Activated CD8-positive, alpha-beta memory T cell treated with anti-CD3 and anti-CD28 coated beads, Interleukin-2, amount 50 U/mL, for 1 hour (primary cell): ENCODE data around the gene PAX5.

ENCODE experiments used
- DNase-seq: peaks from one replicate; pipeline ENCODE4 v3.0.0-alpha.2; 2020; ENCODE audit errors: extremely low read depth

PAX5 gene

DNA sequence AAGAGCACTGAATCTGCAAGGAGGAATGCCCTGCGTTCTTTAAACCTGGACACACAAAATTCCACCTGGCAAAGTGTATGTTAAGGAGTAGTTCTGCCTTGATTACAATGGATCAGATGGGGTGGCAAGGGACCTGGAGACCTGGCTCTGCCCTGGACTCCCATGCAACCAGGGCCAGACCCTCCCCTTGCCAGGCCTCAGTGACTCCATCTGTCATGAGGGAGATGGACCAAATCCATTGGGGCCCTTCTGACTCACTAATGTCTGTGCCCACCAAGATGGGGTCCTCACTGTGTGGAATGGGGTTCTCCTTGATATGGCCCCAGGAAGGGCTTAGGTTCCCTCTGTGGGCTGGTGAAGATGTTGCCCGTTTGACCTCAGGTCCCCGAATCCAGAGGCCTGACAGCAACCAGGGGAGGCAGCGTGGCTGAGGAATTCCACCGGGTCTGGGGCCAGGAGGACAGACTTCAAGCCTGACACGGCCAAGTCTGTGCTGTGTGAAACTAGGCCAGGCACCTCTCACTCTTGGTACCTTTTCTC lies 100.3 kb downstream of the PAX5 start:
- DNase-seq, result no peak

DNA sequence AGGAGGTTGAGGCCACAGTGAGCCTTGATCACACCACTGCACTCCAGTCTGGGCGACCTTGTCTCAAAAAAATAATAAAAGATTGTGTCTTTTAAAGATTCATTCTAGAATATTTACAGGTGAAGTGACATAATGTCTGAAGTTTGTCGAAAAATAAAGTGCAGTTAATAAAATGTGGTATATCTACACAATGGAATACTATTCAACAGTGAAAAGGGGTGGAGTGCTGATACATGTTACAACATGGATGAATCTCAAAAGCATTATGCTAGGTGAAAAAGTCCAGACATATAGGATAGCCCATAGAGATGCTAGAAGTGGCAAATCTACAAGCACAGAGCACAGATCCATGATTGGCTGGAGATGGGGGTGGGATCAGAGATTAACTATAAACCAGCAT lies 101.9 kb downstream of the PAX5 start:
- no peak for DNase-seq

- no peak for DNase-seq
Observed at GRCh38 chr9:36930941-36931340, 103.1 kb downstream of the PAX5 start.

GRCh38 chr9:36929350-36929675 lies 104.8 kb downstream of the PAX5 start:
- DNase-seq, result no peak

GRCh38 chr9:36928670-36929349 lies 105.3 kb downstream of the PAX5 start:
- DNase-seq, result no peak

DNA sequence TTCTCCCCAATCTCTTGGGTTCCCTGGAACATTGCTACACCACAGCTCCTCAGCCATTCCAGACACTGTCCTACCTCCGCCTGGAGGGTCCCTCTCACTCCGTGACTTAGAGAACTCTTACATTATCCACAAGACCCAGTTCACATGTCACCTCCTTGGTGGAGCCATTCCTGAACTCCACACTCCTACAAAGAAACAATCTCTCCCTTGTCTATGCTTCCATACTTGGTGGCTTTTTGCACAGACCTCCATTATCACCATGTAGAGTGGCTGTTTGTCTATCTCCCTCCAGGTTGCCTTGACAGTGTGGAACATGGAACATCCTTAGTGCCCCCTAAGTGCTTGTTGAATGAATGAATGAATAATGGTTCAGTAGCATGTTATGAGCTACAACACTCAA lies 105.9 kb downstream of the PAX5 start:
- DNase-seq, result no peak

DNA sequence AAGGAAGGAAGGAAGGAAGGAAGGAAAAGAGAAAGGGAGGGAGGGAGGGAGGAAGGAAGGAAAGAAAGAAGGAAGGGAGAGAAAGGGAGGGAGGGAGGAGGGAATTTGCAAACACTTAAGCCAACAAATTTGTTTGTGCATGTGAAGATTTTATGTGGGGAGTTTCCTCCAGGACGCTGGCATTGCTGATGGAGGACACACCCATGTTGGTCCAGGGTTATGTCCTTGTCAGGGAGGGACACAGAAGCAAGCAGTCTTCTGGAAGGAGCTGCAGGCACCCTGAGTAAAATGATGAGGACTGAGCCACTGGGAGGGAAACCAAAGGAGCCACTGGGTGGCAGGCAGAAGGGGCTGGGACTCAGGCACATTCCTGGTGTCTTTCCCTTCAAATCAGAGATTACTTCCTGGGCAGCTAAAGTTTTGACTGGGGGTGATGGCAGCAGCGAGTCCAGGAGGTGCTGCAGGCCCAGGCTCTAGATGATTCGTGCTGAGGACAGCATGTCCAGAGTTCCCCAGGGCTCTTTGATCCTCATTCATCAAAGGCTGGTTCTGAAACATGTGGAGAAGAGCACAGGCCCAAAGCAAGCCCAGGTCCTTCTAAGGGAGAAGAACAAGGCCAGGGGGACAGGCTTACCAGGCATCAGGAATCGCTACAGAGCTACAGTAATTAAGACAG lies 109.2 kb downstream of the PAX5 start:
- no peak for DNase-seq

- no peak for DNase-seq
Observed at GRCh38 chr9:36924071-36924470, 110.0 kb downstream of the PAX5 start.

DNA sequence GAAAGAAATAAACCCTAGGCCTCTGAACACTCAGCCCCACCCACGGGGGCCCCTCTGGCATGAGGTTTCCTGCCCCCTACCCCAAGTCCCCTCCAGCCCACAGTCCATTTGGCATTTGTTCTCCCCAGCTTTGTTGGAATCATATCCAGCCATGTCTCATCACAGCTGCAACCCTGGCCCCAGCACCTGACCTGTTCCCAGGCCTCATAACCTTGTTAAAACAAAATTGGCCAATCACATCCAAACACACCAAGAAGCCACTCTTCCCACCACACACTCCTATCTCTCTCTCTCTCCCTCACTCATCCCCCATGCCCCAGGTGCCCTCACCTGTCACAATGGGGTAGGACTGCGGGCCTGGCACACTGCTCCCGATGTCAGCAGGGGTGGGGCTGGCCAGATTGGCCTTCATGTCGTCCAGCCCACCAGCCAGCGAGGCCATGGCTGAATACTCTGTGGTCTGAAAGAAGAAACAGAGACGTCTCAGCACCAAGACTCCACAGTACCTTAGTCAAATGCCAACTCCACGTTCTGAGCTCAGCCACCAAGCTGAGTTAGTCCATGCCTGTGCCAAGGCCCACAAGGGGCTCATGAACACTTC lies 110.9 kb downstream of the PAX5 start:
- DNase-seq, result no peak

GRCh38 chr9:36922548-36922947 lies 111.5 kb downstream of the PAX5 start:
- no peak for DNase-seq

- DNase-seq, result no peak
Observed at GRCh38 chr9:36914212-36914577, 119.9 kb downstream of the PAX5 start.

- DNase-seq, result no peak
Observed at GRCh38 chr9:36913393-36914211, 120.5 kb downstream of the PAX5 start.

GRCh38 chr9:36912620-36913019 lies 121.4 kb downstream of the PAX5 start:
- no peak for DNase-seq

DNA sequence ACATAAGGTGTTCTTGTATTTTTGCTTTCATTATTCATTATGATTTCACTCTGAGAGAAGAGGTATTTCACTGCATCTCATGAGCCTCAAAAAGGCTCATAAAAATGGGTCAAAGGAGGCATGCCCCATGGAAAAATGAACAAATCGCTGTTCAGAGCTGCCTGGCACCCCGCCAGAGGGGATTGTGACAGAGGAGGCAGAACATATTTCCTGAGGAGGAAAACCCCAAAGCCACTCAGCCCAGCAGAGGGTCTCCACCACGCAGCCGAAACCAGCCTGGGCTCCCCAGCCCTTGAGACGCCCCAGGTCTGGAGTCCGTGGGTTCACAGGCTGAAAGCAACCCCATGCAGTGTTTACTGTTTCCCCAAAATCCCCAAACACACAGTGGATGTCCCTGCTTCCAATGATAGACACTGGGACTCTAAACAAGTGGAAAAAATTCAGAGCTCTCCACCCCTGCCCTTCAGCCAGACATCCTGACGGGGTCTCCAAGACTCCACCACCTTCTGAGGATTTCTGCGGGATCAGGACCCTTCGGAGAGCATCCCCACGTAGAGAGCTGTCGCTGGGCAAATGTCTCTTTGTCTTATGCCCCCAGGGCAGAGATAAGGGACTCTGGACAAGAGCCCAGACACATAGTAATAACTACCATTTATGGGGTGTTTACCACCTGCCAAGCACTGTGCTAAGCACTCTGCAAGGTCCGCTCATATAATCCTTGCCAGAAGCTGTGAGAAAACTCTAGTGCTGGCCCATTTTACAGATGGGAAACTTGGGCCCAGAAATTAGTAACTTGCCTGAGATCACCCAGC lies 122.3 kb downstream of the PAX5 start:
- DNase-seq, result no peak

- no peak for DNase-seq
Observed at GRCh38 chr9:36911037-36911436, 123.0 kb downstream of the PAX5 start.

GRCh38 chr9:36906492-36906891 lies 127.6 kb downstream of the PAX5 start:
- no peak for DNase-seq

GRCh38 chr9:36905101-36906066 lies 128.7 kb downstream of the PAX5 start:
- DNase-seq, result no peak

DNA sequence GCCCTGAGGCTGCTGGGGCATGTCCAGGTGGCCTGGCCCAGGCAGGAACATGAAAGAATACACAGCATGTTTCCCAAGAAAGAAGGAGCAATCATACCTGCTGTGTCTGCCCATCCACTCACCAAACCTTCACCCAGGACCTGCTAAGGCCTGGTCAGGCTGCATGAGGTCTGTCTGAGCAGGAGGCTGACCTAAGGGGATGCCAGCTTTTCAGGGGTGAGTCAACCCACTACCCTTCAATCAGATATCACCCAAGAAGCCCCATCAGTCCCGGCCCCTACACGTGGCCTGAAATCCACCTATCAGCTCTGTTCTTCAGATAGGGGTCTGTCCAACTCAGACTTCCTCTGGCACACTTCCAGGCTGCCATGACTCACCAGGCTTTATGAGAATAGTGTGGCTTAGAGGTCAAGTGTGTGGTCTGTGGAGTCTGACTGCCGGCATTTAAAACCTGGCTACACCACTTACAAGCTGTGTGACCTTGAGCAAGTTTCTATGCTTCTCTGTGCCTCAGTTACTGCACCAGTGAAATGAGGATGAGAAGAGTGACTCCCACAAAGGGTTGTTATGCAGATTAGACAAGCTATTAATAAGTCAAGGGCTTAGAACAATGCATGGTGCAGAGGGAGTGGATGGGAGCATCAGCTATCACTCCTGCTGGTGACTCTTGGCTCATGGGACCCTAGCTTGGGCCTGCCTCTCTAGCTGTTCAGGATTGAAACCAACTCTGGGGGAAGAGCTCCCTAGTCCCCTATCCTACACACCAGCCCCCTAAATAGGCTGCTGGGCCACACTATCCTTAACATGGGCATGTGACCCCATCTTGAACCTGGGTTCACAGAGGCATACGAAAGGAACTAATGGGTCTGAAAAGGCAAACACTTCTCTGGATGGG lies 130.3 kb downstream of the PAX5 start:
- no peak for DNase-seq

DNA sequence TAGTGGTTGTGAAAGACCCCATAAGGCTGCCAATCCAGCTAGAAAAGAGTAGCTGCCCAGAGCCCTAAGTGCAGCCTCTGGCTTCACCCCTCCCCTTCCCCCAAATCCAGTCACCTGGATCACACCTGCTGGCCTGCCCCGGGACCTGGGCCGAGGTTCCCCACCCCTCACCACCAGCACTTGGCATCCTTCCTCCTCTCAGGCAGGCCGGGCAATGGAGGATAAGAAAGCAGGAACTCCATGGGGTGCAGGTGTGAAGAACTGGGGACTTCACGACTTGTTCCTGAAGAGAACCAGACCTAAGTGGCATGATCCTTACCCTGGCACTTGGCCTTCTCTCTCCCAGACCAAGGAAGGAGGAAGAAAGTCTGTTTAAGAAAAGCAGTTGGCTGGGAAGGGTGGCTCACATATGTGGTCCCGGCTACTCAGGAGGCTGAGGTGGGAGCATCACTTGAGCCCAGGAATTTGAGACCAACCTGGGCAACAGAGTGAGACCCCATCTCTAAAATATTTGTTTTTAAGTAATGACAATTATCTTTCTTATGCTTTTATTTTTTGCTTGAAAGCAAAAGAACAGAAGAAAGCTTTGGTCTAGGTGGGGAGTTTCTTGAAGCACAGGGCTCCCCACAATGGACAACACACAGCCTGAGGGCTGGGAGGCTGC lies 131.1 kb downstream of the PAX5 start:
- no peak for DNase-seq
